ES-I3 (cell line): Measurements from ENCODE around the gene TMEM125.

Experiments used
- H3K36me3 ChIP-seq: 2 replicates; pipeline ENCODE4 v1.6.1; 2013; ENCODE audit warnings: mild to moderate bottlenecking, low read length, control low read depth, moderate library complexity; ENCODE audit not compliant: insufficient read depth
- H3K4me1 ChIP-seq: 2 replicates; pipeline ENCODE4 v1.6.1; 2013; ENCODE audit warnings: mild to moderate bottlenecking, control low read depth, low read length; ENCODE audit not compliant: insufficient read depth
- H3K9ac ChIP-seq: 2 replicates; pipeline ENCODE4 v1.6.1; 2013; ENCODE audit warnings: low read depth, mild to moderate bottlenecking, low read length, moderate library complexity
- H3K9me3 ChIP-seq: 2 replicates; pipeline ENCODE4 v1.6.1; 2013; ENCODE audit warnings: mild to moderate bottlenecking, low read length, moderate library complexity; ENCODE audit not compliant: control insufficient read depth, insufficient read depth

The TMEM125 gene

GRCh38 chr1:43256675-43257570 lies 12.9 kb upstream of the TMEM125 start:
- H3K4me1 ChIP-seq, result no peaks in the 10 kb centered on the region
- no peak overlapping the region for H3K9ac ChIP-seq
- peaks cover 17% of the 10 kb centered on the region for H3K9me3 ChIP-seq
- no peaks in the 10 kb centered on the region for H3K36me3 ChIP-seq

- peaks cover 21% of the 10 kb centered on the region for H3K9me3 ChIP-seq
- no peaks in the 10 kb centered on the region for H3K36me3 ChIP-seq
- H3K9ac ChIP-seq, result no peak overlapping the region
- H3K4me1 ChIP-seq, result no peaks in the 10 kb centered on the region
These were observed 11.4 kb upstream of the TMEM125 start for GRCh38 chr1:43258370-43258769.

- Histone ChIP-seq H3K9ac (no peak overlapping the region), H3K9me3 (peaks cover 15% of the 10 kb centered on the region; the same call in 1 of the 2 replicates)
These were observed 4.4 kb upstream of the TMEM125 start for GRCh38 chr1:43265431-43265830.

GRCh38 chr1:43266881-43267280 lies 2.9 kb upstream of the TMEM125 start:
- peaks cover 7% of the 10 kb centered on the region; the same call in 1 of the 2 replicates for H3K9me3 ChIP-seq
- H3K4me1 ChIP-seq, result peaks cover 16% of the 10 kb centered on the region; the same call in 1 of the 2 replicates
- H3K36me3 ChIP-seq, result no peaks in the 10 kb centered on the region
- H3K9ac ChIP-seq, result no peak overlapping the region

More at GRCh38 chr1:43265431-43265830, 4.4 kb upstream of the TMEM125 start:
- no peaks in the 10 kb centered on the region for H3K36me3 ChIP-seq
- H3K4me1 ChIP-seq, result peaks cover 10% of the 10 kb centered on the region; the same call in 1 of the 2 replicates

GRCh38 chr1:43267291-43267805 lies 2.4 kb upstream of the TMEM125 start:
- H3K4me1 ChIP-seq, result peaks cover 18% of the 10 kb centered on the region; the same call in 1 of the 2 replicates
- peaks cover 7% of the 10 kb centered on the region; the same call in 1 of the 2 replicates for H3K9me3 ChIP-seq
- no peaks in the 10 kb centered on the region for H3K36me3 ChIP-seq
- H3K9ac ChIP-seq, result no peak overlapping the region

- Histone ChIP-seq H3K9ac (no peak overlapping the region), H3K36me3 (no peaks in the 10 kb centered on the region), H3K9me3 (0 out of 2 replicates have a peak, but pooled peaks cover 4% of the 10 kb centered on the region), H3K4me1 (peaks cover 18% of the 10 kb centered on the region; the same call in 1 of the 2 replicates)
These were observed 1.9 kb upstream of the TMEM125 start for GRCh38 chr1:43267818-43268425.

GRCh38 chr1:43270421-43271095 lies 775 bp downstream of the TMEM125 start:
- Histone ChIP-seq H3K9ac (peak overlapping the region; percentile 54), H3K36me3 (no peaks in the 10 kb centered on the region), H3K9me3 (0 out of 2 replicates have a peak, but pooled peaks cover 3% of the 10 kb centered on the region), H3K4me1 (peaks cover 18% of the 10 kb centered on the region; the same call in 1 of the 2 replicates)

GRCh38 chr1:43271186-43272118 lies 1.7 kb downstream of the TMEM125 start:
- Histone ChIP-seq H3K4me1 (peaks cover 18% of the 10 kb centered on the region; the same call in 1 of the 2 replicates), H3K9me3 (no peaks in the 10 kb centered on the region), H3K9ac (peak overlapping the region; percentile 54), H3K36me3 (no peaks in the 10 kb centered on the region)

GRCh38 chr1:43272161-43272560 lies 2.4 kb downstream of the TMEM125 start:
- no peak overlapping the region for H3K9ac ChIP-seq
- H3K36me3 ChIP-seq, result no peaks in the 10 kb centered on the region
- H3K9me3 ChIP-seq, result no peaks in the 10 kb centered on the region
- H3K4me1 ChIP-seq, result peaks cover 18% of the 10 kb centered on the region; the same call in 1 of the 2 replicates

- Histone ChIP-seq H3K36me3 (no peaks in the 10 kb centered on the region), H3K4me1 (peaks cover 18% of the 10 kb centered on the region; the same call in 1 of the 2 replicates), H3K9me3 (no peaks in the 10 kb centered on the region), H3K9ac (no peak overlapping the region)
These were observed 3.1 kb downstream of the TMEM125 start for GRCh38 chr1:43272576-43273571.

GRCh38 chr1:43273708-43274107 lies 3.9 kb downstream of the TMEM125 start:
- no peaks in the 10 kb centered on the region for H3K9me3 ChIP-seq
- H3K36me3 ChIP-seq, result no peaks in the 10 kb centered on the region
- no peak overlapping the region for H3K9ac ChIP-seq
- H3K4me1 ChIP-seq, result peaks cover 18% of the 10 kb centered on the region; the same call in 1 of the 2 replicates

- Histone ChIP-seq H3K4me1 (peaks cover 18% of the 10 kb centered on the region; the same call in 1 of the 2 replicates), H3K36me3 (no peaks in the 10 kb centered on the region), H3K9me3 (no peaks in the 10 kb centered on the region), H3K9ac (no peak overlapping the region)
These were observed 4.5 kb downstream of the TMEM125 start for GRCh38 chr1:43274125-43274803.
